Measurements from ENCODE around the gene KRTAP10-9. TPM values are rescaled to one million over a fixed set of nuclear protein-coding genes. Genes with fewer than 3 reads are reported as not detected.
"Not testable (repeated sequence)": the region's sequence is repeated elsewhere in the genome, so short reads cannot be mapped to it uniquely, and the experiment has no call there.

KRTAP10-9 gene
- total RNA-seq, 2 experiments from 2014 or later = not detected

DNA sequence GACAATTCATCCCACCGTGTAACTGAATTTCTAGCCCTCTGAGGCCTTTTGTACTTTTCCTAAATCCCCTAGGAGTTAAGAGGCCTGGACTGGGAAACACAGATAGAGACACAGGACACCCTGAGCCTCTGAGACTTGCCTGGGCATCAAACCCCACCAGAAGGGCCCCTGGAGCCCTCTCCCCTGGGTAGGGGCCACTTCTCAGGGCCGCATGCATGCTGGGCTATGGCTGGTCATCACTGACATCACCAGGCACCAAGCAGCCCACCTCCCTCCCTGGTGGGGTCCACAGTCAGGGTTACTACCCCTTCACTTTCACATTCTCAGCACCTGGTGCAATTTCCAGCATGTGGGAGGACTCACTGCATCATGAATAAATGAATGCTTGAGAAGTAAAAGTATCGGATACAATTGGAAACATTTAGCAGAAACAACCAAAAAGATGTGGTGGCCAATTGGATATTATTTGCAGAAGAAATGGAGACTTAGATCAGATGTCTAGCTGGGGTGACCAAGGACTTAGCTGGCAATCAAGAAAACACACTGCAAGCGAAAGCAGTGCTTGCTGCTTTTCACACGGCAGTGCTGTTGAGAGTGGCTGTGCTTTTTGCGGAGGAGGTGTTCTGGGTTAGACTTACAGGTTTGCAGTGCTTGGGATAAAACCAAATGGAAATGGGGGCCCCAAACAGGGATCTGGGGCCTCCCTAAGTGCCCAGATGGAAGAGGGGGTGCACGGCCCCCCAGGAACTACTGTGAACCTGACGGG is 27.4 kb upstream of the KRTAP10-9 start:
- Mint-ChIP-seq H3K36me3 (ENCODE audit: low read depth) (no peaks in the 10 kb centered on the region), H3K4me3 (no peak overlapping the region), H3K27me3 (ENCODE audit: low read depth) (no peaks in the 10 kb centered on the region), H3K4me1 (ENCODE audit: low read depth) (no peaks in the 10 kb centered on the region), H3K9me3 (peaks cover 5% of the 10 kb centered on the region), H3K27ac (no peak overlapping the region)
- DNase-seq = no peak
- intact Hi-C loops (cut with micrococcal nuclease) = no loop called here
- CTCF ChIA-PET = no interaction called here

- intact Hi-C loops (cut with micrococcal nuclease); H3K27ac Mint-ChIP-seq; CTCF ChIA-PET; H3K27me3 Mint-ChIP-seq (ENCODE audit: low read depth); H3K4me1 Mint-ChIP-seq (ENCODE audit: low read depth); H3K4me3 Mint-ChIP-seq; H3K9me3 Mint-ChIP-seq; H3K36me3 Mint-ChIP-seq (ENCODE audit: low read depth); DNase-seq: not testable (repeated sequence)
These were observed 26.5 kb upstream of the KRTAP10-9 start, which contains the start of gene KRTAP10-7 for GRCh38 chr21:44600118-44600978. TSS of gene KRTAP10-7 (plus strand) at chr21:44600597. CDS start at chr21:44600622, 25 bp downstream.

DNA sequence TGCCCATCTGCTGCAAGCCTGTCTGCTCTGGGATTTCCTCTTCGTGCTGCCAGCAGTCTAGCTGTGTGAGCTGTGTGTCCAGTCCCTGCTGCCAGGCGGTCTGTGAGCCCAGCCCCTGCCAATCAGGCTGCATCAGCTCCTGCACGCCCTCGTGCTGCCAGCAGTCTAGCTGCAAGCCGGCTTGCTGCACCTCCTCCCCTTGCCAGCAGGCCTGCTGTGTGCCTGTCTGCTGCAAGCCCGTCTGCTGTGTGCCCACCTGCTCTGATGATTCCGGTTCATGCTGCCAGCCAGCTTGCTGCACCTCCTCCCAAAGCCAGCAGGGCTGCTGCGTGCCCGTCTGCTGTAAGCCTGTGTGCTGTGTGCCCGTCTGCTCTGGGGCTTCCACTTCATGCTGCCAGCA is 25.8 kb upstream of the KRTAP10-9 start:
- not testable (repeated sequence) for H3K9me3 Mint-ChIP-seq, H3K4me3 Mint-ChIP-seq
- CTCF ChIA-PET = interaction anchor here (1.4 kb wide), 1 partner anchor 19 kb away, joined by 3 read pairs; no protein-coding TSS in a partner anchor

GRCh38 chr21:44601596-44602462 is 25.1 kb upstream of the KRTAP10-9 start:
- intact Hi-C loops (cut with micrococcal nuclease) = no loop called here
- H3K27me3 Mint-ChIP-seq (ENCODE audit: low read depth) = no peaks in the 10 kb centered on the region
- CTCF ChIA-PET = interaction anchor here (1.4 kb wide), 1 partner anchor 18 kb away, joined by 3 read pairs; no protein-coding TSS in a partner anchor
- peaks cover 5% of the 10 kb centered on the region for H3K9me3 Mint-ChIP-seq
- H3K27ac Mint-ChIP-seq = no peak overlapping the region
- H3K36me3 Mint-ChIP-seq (ENCODE audit: low read depth) = no peaks in the 10 kb centered on the region
- DNase-seq = no peak
- H3K4me1 Mint-ChIP-seq (ENCODE audit: low read depth) = no peaks in the 10 kb centered on the region
- H3K4me3 Mint-ChIP-seq = no peak overlapping the region

More for the DNA sequence above, 25.8 kb upstream of the KRTAP10-9 start:
- H3K27ac Mint-ChIP-seq; DNase-seq; H3K27me3 Mint-ChIP-seq (ENCODE audit: low read depth); H3K36me3 Mint-ChIP-seq (ENCODE audit: low read depth); intact Hi-C loops (cut with micrococcal nuclease); H3K4me1 Mint-ChIP-seq (ENCODE audit: low read depth): not testable (repeated sequence)

- DNase-seq = no peak
- H3K4me3 Mint-ChIP-seq = no peak overlapping the region
- no peaks in the 10 kb centered on the region for H3K4me1 Mint-ChIP-seq (ENCODE audit: low read depth)
- no peaks in the 10 kb centered on the region for H3K27me3 Mint-ChIP-seq (ENCODE audit: low read depth)
- intact Hi-C loops (cut with micrococcal nuclease) = no loop called here
- CTCF ChIA-PET = interaction anchor here (1.4 kb wide), 1 partner anchor 17 kb away, joined by 3 read pairs; no protein-coding TSS in a partner anchor
- H3K27ac Mint-ChIP-seq = no peak overlapping the region
- H3K36me3 Mint-ChIP-seq (ENCODE audit: low read depth) = no peaks in the 10 kb centered on the region
- H3K9me3 Mint-ChIP-seq = peaks cover 5% of the 10 kb centered on the region
These were observed 24.4 kb upstream of the KRTAP10-9 start for GRCh38 chr21:44602463-44602850.

DNA sequence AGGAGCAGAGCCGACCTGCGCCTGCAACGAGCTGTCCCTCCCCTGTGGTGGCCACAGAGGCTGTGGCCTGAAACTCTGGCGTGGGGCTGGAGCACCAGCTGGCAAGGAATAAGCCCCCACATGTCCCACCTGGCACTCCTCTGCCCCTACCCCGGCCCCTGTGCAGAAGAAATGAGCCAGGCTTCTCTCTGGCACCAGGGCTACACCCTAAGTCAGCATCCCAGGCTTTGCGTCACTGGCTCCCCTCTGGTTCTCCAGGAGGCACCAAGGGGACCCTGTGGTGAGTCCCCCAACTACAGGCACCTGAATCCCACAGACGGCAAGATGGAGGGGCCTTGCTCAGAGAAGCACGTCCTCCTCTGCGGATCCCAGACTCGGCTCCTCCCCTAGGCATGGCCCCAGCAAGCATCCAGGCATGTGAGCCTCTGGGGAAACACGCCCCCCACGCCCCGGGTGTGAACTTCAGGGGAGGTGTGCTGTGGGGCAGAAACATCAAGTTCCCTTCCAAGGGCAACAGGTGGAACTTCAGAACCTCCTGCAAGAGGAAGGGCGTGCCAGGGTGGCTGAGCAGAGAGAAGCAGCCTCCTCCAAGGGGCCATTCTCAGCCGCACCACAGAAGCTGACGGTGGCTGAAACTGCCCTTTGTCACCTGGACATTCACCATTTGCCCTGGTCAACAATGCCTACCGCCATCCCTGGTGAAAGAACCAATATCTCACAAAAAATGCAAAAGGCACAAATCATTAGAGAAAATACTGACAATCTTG is 23.6 kb upstream of the KRTAP10-9 start:
- Mint-ChIP-seq H3K4me1 (ENCODE audit: low read depth) (no peaks in the 10 kb centered on the region), H3K27me3 (ENCODE audit: low read depth) (no peaks in the 10 kb centered on the region), H3K4me3 (no peak overlapping the region), H3K27ac (no peak overlapping the region), H3K36me3 (ENCODE audit: low read depth) (no peaks in the 10 kb centered on the region), H3K9me3 (peaks cover 5% of the 10 kb centered on the region)
- CTCF ChIA-PET = no interaction called here
- intact Hi-C loops (cut with micrococcal nuclease) = no loop called here
- DNase-seq = no peak

GRCh38 chr21:44603911-44604310 is 23.0 kb upstream of the KRTAP10-9 start:
- no peaks in the 10 kb centered on the region for H3K36me3 Mint-ChIP-seq (ENCODE audit: low read depth)
- H3K4me3 Mint-ChIP-seq = no peak overlapping the region
- no peaks in the 10 kb centered on the region for H3K27me3 Mint-ChIP-seq (ENCODE audit: low read depth)
- CTCF ChIA-PET = no interaction called here
- H3K9me3 Mint-ChIP-seq = peaks cover 2% of the 10 kb centered on the region
- intact Hi-C loops (cut with micrococcal nuclease) = no loop called here
- H3K27ac Mint-ChIP-seq = no peak overlapping the region
- DNase-seq = no peak
- no peaks in the 10 kb centered on the region for H3K4me1 Mint-ChIP-seq (ENCODE audit: low read depth)

DNA sequence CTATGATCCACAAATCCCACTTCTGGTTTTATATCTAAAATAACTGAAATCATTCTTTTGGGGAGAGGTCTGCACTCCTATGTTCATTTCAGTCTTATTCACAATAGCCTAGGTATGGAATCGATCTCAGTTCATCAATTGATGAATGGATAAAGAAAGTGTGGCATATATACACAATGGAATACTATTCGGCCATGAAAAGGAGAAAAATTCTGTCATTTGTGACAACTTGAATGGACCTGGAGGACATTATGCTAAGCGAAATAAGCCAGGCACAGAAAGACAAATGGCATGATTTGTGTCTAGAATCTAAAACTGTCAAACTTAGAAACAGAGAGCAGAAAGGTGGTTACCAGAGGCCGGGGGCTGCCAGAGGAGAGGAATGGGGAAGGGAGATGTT is 20.4 kb upstream of the KRTAP10-9 start:
- no peak overlapping the region for H3K27ac Mint-ChIP-seq
- H3K27me3 Mint-ChIP-seq (ENCODE audit: low read depth) = no peaks in the 10 kb centered on the region
- H3K9me3 Mint-ChIP-seq = peaks cover 20% of the 10 kb centered on the region
- H3K36me3 Mint-ChIP-seq (ENCODE audit: low read depth) = no peaks in the 10 kb centered on the region
- no peak overlapping the region for H3K4me3 Mint-ChIP-seq
- intact Hi-C loops (cut with micrococcal nuclease) = no loop called here
- H3K4me1 Mint-ChIP-seq (ENCODE audit: low read depth) = no peaks in the 10 kb centered on the region
- CTCF ChIA-PET = no interaction called here
- no peak for DNase-seq

- Mint-ChIP-seq H3K4me3 (no peak overlapping the region), H3K4me1 (ENCODE audit: low read depth) (no peaks in the 10 kb centered on the region), H3K27me3 (ENCODE audit: low read depth) (no peaks in the 10 kb centered on the region), H3K9me3 (peaks cover 20% of the 10 kb centered on the region), H3K27ac (no peak overlapping the region), H3K36me3 (ENCODE audit: low read depth) (no peaks in the 10 kb centered on the region)
- DNase-seq = no peak
- intact Hi-C loops (cut with micrococcal nuclease) = no loop called here
- CTCF ChIA-PET = no interaction called here
These were observed 17.7 kb upstream of the KRTAP10-9 start for GRCh38 chr21:44609193-44609592.

GRCh38 chr21:44610157-44610843 is 16.6 kb upstream of the KRTAP10-9 start:
- CTCF ChIA-PET = not testable (repeated sequence)

GRCh38 chr21:44611551-44611950 is 15.3 kb upstream of the KRTAP10-9 start:
- intact Hi-C loops (cut with micrococcal nuclease) = no loop called here
- Mint-ChIP-seq H3K4me3 (no peak overlapping the region), H3K9me3 (peaks cover 20% of the 10 kb centered on the region), H3K4me1 (ENCODE audit: low read depth) (peaks cover 10% of the 10 kb centered on the region), H3K36me3 (ENCODE audit: low read depth) (no peaks in the 10 kb centered on the region), H3K27me3 (ENCODE audit: low read depth) (no peaks in the 10 kb centered on the region), H3K27ac (no peak overlapping the region)
- CTCF ChIA-PET = no interaction called here
- no peak for DNase-seq

More at GRCh38 chr21:44610157-44610843, 16.6 kb upstream of the KRTAP10-9 start:
- peaks cover 20% of the 10 kb centered on the region for H3K9me3 Mint-ChIP-seq
- H3K27ac Mint-ChIP-seq; H3K4me1 Mint-ChIP-seq (ENCODE audit: low read depth); H3K4me3 Mint-ChIP-seq; DNase-seq; intact Hi-C loops (cut with micrococcal nuclease); H3K27me3 Mint-ChIP-seq (ENCODE audit: low read depth); H3K36me3 Mint-ChIP-seq (ENCODE audit: low read depth): not testable (repeated sequence)

Data from activated naive CD4-positive, alpha-beta T cell treated with anti-CD3 and anti-CD28 coated beads for 36 hours (primary cell).